Kidney (tissue), 14 donors: ENCODE results near the gene DUSP22. TPM values are rescaled to one million over a fixed set of nuclear protein-coding genes. Genes with fewer than 3 reads are reported as not detected.

Experiments
- DNase-seq, 5 donors: peaks; one replicate each; pipeline ENCODE4 v3.0.0-alpha.2; 2013 to 2020
- FAIRE-seq: peaks from 2 replicates; lab custom pipeline; 2012; peaks lifted over from hg19 to GRCh38; lab: Jason Lieb, UNC
- H3K27ac ChIP-seq, 2 donors: one replicate each; pipeline ENCODE4 v1.7.0; 2013; ENCODE audit warnings: low read depth in 2 of 2, low read length in 2 of 2, inconsistent platforms in 1 of 2
- H3K27me3 ChIP-seq: one replicate; pipeline ENCODE4 v1.7.1; 2013; ENCODE audit warnings: low read length, inconsistent platforms; ENCODE audit not compliant: control insufficient read depth, insufficient read depth
- H3K36me3 ChIP-seq, 3 donors: one replicate each; pipeline versions ENCODE4 v1.7.0 to v1.7.1; 2013; ENCODE audit warnings: low read length in 3 of 3, control low read depth in 1 of 3, inconsistent platforms in 1 of 3; ENCODE audit not compliant: insufficient read depth in 3 of 3, control insufficient read depth in 2 of 3
- H3K4me1 ChIP-seq, 3 donors: one replicate each; pipeline versions ENCODE4 v1.7.0 to v1.7.1; 2013; ENCODE audit warnings: low read length in 3 of 3, inconsistent platforms in 1 of 3, low read depth in 1 of 3; ENCODE audit not compliant: control insufficient read depth in 2 of 3, insufficient read depth in 2 of 3
- H3K4me3 ChIP-seq, 3 donors: one replicate each; pipeline versions ENCODE4 v1.7.0 to v1.8.1; 2013; ENCODE audit warnings: low read length in 3 of 3, control low read depth in 1 of 3, inconsistent platforms in 1 of 3
- H3K9ac ChIP-seq, 3 donors: one replicate each; pipeline versions ENCODE4 v1.7.0 to v1.7.1; 2013; ENCODE audit warnings: low read length in 3 of 3, control low read depth in 1 of 3, inconsistent platforms in 1 of 3
- H3K9me3 ChIP-seq, 3 donors: one replicate each; pipeline versions ENCODE4 v1.7.0 to v1.7.1; 2013; ENCODE audit warnings: low read length in 3 of 3, control low read depth in 1 of 3, inconsistent platforms in 1 of 3; ENCODE audit not compliant: control insufficient read depth in 2 of 3, insufficient read depth in 1 of 3
- CTCF ChIP-seq: IDR thresholded peaks from 3 replicates; pipeline ENCODE4 v1.5.1; 2012; ENCODE audit warnings: mild to moderate bottlenecking, moderate library complexity, borderline replicate concordance; ENCODE audit not compliant: insufficient read depth; ENCODE audit errors: extremely low read depth
- intact Hi-C: fragments of 100-400 bp; cut with DNase I; formaldehyde crosslinking; loops from one replicate; pipeline ENCODE4 v1.11.1; 2022
- polyA plus RNA-seq: library from polyadenylated mRNA; stranded (reverse); fragments of 350-450 nt; fragmentation: Illumina TruSeq; extraction: RNeasy Lipid Tissue Mini Kit (QIAGEN cat#74804); gene quantifications from one replicate; pipeline ENCODE4 v1.2.3, GENCODE V29; 2014; ENCODE audit warnings: low read depth, low replicate concordance; ENCODE audit not compliant: insufficient read depth
- total RNA-seq: library from RNA; stranded (reverse); fragmentation: NEBNext Ultra II Directional; extraction: Animal tissue kit (Norgen Biotek cat#: 25700); gene quantifications from one replicate; pipeline ENCODE4 v1.2.1, GENCODE V29; 2021
- donor health status: control.
- donor health status: control.
- donor health status: control.
- donor health status: control.
- donor health status: control.
- donor health status: DM: yes; HTN: yes; CAD: no.
- donor health status: Normal renal cell carcinoma (clear cell type).

Gene DUSP22
- total and polyA plus RNA-seq, 2 donors from 2014 or later, result 24.0 to 60.7 TPM

- no peak overlapping the region for H3K27ac ChIP-seq
- no peak for TF ChIP-seq CTCF
- DNase-seq (no peak), FAIRE-seq (no peak)
- peaks cover 0 to 3% (median 0%) of the 10 kb centered on the region in 3 donors for H3K36me3 ChIP-seq
- H3K9ac ChIP-seq, result no peak overlapping the region
- intact Hi-C loops, result no loop called here
- no peak overlapping the region for H3K4me3 ChIP-seq
- H3K9me3 ChIP-seq, result peaks cover 0 to 4% (median 3%) of the 10 kb centered on the region in 3 donors
- H3K4me1 ChIP-seq, result no peaks in the 10 kb centered on the region
- peaks cover 2% of the 10 kb centered on the region for H3K27me3 ChIP-seq
These were observed 75.1 kb downstream of the DUSP22 start for GRCh38 chr6:367298-367794.

GRCh38 chr6:367891-368630, 75.8 kb downstream of the DUSP22 start:
- H3K27ac ChIP-seq, result no peak overlapping the region
- peak in 1 of 5 donors; percentile 59 for DNase-seq
- H3K4me3 ChIP-seq, result no peak overlapping the region
- peaks cover 0 to 4% (median 3%) of the 10 kb centered on the region in 3 donors for H3K9me3 ChIP-seq
- no peak overlapping the region for H3K9ac ChIP-seq
- H3K36me3 ChIP-seq, result peaks cover 0 to 3% (median 0%) of the 10 kb centered on the region in 3 donors
- intact Hi-C loops, result no loop called here
- peaks cover 2% of the 10 kb centered on the region for H3K27me3 ChIP-seq
- no peak for FAIRE-seq
- no peak for TF ChIP-seq CTCF
- peaks cover 0 to 2% (median 0%) of the 10 kb centered on the region in 3 donors for H3K4me1 ChIP-seq

GRCh38 chr6:369559-370431, 77.5 kb downstream of the DUSP22 start:
- H3K9ac ChIP-seq, result no peak overlapping the region
- H3K27me3 ChIP-seq, result peaks cover 2% of the 10 kb centered on the region
- intact Hi-C loops, result no loop called here
- FAIRE-seq (no peak), DNase-seq (peak in 1 of 5 donors; percentile 64)
- no peak overlapping the region for H3K4me3 ChIP-seq
- peaks cover 0 to 11% (median 0%) of the 10 kb centered on the region in 3 donors for H3K4me1 ChIP-seq
- no peak overlapping the region for H3K27ac ChIP-seq
- no peaks in the 10 kb centered on the region for H3K9me3 ChIP-seq
- no peak for TF ChIP-seq CTCF
- H3K36me3 ChIP-seq, result peaks cover 0 to 3% (median 0%) of the 10 kb centered on the region in 3 donors
